ENCODE results near the gene KLHDC8A. TPM values are rescaled to one million over a fixed set of nuclear protein-coding genes. Genes with fewer than 3 reads are reported as not detected.

KLHDC8A gene
- total RNA-seq, 4 donors from 2014 or later, result 0.88 to 14.1 (median 7.5) TPM; not detected in 1

DNA sequence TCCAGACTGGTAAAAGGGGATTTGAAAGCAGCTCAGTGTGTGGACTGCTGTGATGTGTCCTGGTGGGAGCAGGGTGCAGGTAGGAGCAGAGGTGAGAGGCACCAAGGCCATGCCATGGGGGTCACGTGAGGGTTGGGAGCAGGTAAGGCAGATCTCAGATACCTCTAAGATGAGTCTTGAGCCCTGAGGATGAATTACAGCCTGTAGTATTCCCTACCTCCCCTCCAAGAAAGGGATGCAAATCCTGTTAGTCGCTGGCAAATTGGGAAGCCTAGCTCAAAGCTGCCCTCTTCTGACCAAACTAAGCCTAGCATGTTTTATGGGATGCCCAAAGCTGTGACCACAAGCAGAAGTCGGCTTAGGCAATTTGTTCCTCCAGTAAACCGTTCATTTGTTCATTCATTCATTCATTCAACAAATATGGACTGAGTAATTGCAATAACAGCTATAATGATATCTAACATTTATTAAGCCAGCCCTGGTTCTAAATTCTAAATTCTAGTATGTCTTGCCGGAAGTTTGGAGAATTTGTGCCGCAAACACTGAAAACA lies 31.3 kb downstream of the KLHDC8A start:
- Histone ChIP-seq H3K4me3 (no peak overlapping the region), H3K4me1 (no peaks in the 10 kb centered on the region), H3K27me3 (no peaks in the 10 kb centered on the region), H3K36me3 (no peaks in the 10 kb centered on the region), H3K9me3 (no peaks in the 10 kb centered on the region), H3K27ac (no peak overlapping the region)
- no peak for TF ChIP-seq POLR2A (IDR thresholded peaks at IDR 0.05)
- TF ChIP-seq, protein P1, sequence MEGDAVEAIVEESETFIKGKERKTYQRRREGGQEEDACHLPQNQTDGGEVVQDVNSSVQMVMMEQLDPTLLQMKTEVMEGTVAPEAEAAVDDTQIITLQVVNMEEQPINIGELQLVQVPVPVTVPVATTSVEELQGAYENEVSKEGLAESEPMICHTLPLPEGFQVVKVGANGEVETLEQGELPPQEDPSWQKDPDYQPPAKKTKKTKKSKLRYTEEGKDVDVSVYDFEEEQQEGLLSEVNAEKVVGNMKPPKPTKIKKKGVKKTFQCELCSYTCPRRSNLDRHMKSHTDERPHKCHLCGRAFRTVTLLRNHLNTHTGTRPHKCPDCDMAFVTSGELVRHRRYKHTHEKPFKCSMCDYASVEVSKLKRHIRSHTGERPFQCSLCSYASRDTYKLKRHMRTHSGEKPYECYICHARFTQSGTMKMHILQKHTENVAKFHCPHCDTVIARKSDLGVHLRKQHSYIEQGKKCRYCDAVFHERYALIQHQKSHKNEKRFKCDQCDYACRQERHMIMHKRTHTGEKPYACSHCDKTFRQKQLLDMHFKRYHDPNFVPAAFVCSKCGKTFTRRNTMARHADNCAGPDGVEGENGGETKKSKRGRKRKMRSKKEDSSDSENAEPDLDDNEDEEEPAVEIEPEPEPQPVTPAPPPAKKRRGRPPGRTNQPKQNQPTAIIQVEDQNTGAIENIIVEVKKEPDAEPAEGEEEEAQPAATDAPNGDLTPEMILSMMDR (IDR thresholded peaks at IDR 0.05), result peak; percentile 74 to 88 (median 78)
- intact Hi-C loops (cut with DNase I; ENCODE audit: low total_unique reads), result loop anchor here (2.0 kb wide), 1 partner anchor 53 kb away; no protein-coding TSS in a partner anchor
- peak; percentile 62 to 64 for DNase-seq

DNA sequence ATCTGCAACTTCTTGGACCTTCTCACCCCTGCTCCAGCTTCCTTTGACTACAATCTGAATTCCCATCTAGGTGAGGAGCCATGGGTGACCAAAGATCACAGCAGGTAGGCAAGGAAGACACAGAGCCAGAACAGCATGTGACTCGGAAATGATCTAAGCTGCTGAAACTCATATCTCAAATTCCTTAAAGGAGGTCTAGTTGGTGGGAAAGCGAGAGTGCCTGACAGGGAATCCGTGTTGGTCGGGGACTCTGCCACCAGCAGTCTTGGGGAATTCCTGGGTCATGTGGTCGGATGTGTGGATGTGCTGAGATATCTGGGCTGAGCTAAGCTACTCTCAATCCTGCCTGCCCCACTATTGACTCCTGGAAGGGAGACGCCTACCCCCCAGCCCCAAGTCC lies 31.9 kb downstream of the KLHDC8A start:
- Histone ChIP-seq H3K4me1 (no peaks in the 10 kb centered on the region), H3K36me3 (no peaks in the 10 kb centered on the region), H3K27me3 (no peaks in the 10 kb centered on the region), H3K4me3 (no peak overlapping the region), H3K9me3 (no peaks in the 10 kb centered on the region), H3K27ac (no peak overlapping the region)
- intact Hi-C loops (cut with DNase I; ENCODE audit: low total_unique reads), result loop anchor here (2.0 kb wide), 1 partner anchor 52 kb away; no protein-coding TSS in a partner anchor
- TF ChIP-seq POLR2A (IDR thresholded peaks at IDR 0.05), result no peak
- TF ChIP-seq, protein P1 (IDR thresholded peaks at IDR 0.05), result no peak
- no peak for DNase-seq

DNA sequence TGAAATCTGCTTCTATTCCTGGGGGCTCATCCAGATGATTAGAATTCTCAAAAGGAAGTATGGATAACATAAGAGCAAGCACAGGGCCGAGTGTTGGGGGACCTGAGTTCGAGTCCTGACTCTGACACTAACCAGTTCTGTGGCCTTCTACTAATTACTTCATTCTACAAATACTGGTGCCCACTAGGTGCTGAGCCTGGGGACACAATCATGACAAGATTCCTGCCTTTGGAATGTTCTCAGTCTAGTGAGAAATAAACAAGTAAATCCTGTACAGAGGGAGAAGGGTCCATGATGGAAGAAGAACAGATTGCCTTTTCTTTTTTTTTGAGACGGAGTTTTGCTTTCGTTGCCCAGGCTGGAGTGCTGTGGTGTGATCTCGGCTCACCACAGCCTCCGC lies 32.9 kb downstream of the KLHDC8A start:
- no peaks in the 10 kb centered on the region for H3K36me3 ChIP-seq
- H3K27ac ChIP-seq, result no peak overlapping the region
- H3K27me3 ChIP-seq, result no peaks in the 10 kb centered on the region
- no peak for DNase-seq
- no peak overlapping the region for H3K4me3 ChIP-seq
- TF ChIP-seq POLR2A (IDR thresholded peaks at IDR 0.05), result no peak
- TF ChIP-seq, protein P1 (IDR thresholded peaks at IDR 0.05), result no peak
- intact Hi-C loops (cut with DNase I; ENCODE audit: low total_unique reads), result loop anchor here (2.0 kb wide), 1 partner anchor 51 kb away; no protein-coding TSS in a partner anchor
- no peaks in the 10 kb centered on the region for H3K9me3 ChIP-seq
- H3K4me1 ChIP-seq, result no peaks in the 10 kb centered on the region

DNA sequence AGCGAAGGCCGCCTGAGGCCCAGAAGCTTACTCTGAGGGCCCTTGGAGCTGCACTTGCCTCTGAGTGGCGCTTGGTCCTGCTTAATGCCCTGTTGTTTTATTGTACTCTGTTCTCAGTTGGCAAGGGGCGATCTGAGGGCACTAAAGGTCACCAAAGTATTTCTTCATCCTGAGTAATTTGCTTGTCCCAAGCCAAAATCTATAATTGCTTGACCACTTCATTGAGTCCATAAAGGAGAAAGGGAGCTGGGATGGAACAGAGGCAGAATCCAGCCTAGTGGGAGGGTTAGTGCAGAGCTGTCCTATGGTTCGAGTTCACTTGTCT lies 34.8 kb downstream of the KLHDC8A start:
- no peak overlapping the region for H3K27ac ChIP-seq
- H3K9me3 ChIP-seq, result no peaks in the 10 kb centered on the region
- no peaks in the 10 kb centered on the region for H3K27me3 ChIP-seq
- no peaks in the 10 kb centered on the region for H3K36me3 ChIP-seq
- H3K4me3 ChIP-seq, result peak overlapping the region in 1 of 2 donors; percentile 53
- DNase-seq, result no peak
- H3K4me1 ChIP-seq, result no peaks in the 10 kb centered on the region
- TF ChIP-seq POLR2A (IDR thresholded peaks at IDR 0.05), result no peak
- TF ChIP-seq, protein P1 (IDR thresholded peaks at IDR 0.05), result no peak
- intact Hi-C loops (cut with DNase I; ENCODE audit: low total_unique reads), result no loop called here

DNA sequence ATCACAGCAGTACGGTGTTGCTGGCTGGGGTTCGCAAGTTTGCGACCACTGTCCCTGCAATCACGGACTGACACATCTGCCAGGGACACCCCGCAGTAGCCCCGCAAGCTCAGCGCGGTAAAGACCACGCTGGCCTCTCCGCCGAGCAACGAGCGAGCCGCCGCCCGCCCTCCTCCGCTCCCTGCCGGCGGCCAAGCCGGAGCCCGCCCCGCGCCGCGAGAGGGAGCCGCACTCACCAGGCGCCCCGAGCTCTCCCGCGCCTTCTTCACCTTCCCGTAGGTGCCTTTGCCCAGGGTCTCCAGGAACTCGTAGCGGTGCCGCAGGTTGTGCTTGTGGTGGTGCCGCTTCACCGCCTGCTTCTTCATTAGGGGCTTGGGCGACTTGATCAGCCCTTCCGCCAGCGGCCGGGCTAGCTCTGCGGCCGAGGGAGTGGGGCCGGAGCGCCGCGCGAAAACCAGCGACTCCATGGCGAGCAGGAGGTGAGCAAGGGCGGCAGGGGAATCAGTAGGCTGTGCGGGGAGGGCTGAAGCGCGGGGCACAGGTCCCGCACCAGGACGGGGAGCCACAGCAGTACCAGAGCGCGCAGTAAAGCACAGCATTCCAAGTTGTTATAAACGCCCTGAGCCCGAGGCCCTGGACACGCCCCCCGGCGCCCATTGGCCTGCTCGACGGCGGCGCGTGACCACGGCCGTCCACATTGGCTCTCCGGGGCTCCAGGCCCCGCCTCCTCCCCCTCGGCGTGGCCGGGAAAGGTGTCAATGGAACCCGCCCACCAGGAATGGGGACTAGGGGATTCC lies 35.4 kb downstream of the KLHDC8A start, which contains the start of gene NUAK2:
NUAK2 (minus strand) TSS at position 584 of the 797 bp plus-strand sequence; CDS start at position 467, 117 bp downstream.
- H3K36me3 ChIP-seq, result no peaks in the 10 kb centered on the region
- no peaks in the 10 kb centered on the region for H3K9me3 ChIP-seq
- no peaks in the 10 kb centered on the region for H3K4me1 ChIP-seq
- H3K27me3 ChIP-seq, result no peaks in the 10 kb centered on the region
- intact Hi-C loops (cut with DNase I; ENCODE audit: low total_unique reads), result no loop called here
- peak within 1 kb of the TSS; percentile 47 to 61 for H3K27ac ChIP-seq
- peak; percentile 69 to 75 for TF ChIP-seq POLR2A (IDR thresholded peaks at IDR 0.05)
- TF ChIP-seq, protein P1 (IDR thresholded peaks at IDR 0.05), result peak in 3 of 4 experiments; percentile 23 to 51 (median 25)
- peak within 1 kb of the TSS; percentile 51 to 53 for H3K4me3 ChIP-seq
- peak; percentile 72 to 85 for DNase-seq
